Hematopoietic multipotent progenitor cell (in vitro differentiated cells): Measurements from ENCODE around the gene CDC42SE2. TPM values are rescaled to one million over a fixed set of nuclear protein-coding genes. Genes with fewer than 3 reads are reported as not detected.
"Not testable (repeated sequence)": the region's sequence is repeated elsewhere in the genome, so short reads cannot be mapped to it uniquely, and the experiment has no call there.

ENCODE experiments used
- DNase-seq, 3 donors: peaks; one replicate each; pipeline ENCODE4 v3.0.0-alpha.2; 2011 to 2015; ENCODE audit warnings: low read depth in 2 of 3, low spot score in 2 of 3
- total RNA-seq: library from RNA; depleted of rRNA; stranded (reverse); fragments of >200 nt; gene quantifications from one replicate; pipeline ENCODE4 v1.2.3, GENCODE V29; 2012

The CDC42SE2 gene
- total RNA-seq, 1 donor: 71.4 TPM

DNA sequence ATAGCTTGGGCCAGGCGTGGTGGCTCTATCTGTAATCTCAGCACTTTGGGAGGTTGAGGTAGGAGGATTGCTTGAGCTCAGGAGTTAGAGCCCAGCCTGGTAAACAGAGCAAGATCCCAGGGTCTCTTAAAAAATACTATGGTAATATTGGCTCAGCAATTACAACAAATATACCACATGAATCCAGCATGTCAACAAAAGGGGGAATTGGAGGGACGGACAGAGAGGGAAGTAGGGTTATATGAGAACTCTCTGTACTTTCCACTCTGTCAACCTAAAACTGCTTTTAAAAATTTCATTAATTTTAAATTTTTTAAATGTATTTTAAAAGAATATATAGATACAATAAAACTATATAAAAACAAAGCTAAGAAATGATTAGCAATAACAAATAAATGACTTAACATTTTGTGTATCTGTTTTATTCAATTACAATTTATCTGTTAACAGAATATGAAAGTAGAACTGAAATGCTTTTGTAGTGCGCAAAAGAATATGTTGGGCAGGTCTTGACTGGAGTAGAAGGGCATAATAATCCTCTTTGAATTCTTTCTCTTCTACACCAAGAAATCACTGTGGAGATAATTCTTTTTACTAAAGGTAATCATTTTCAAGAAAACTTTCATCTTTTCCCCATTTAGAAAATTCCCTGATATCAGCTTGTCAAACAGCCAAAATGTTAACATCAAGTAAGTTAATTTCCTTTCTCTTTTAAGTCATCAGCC lies 12.9 kb upstream of the CDC42SE2 start:
- DNase-seq: no peak

DNA sequence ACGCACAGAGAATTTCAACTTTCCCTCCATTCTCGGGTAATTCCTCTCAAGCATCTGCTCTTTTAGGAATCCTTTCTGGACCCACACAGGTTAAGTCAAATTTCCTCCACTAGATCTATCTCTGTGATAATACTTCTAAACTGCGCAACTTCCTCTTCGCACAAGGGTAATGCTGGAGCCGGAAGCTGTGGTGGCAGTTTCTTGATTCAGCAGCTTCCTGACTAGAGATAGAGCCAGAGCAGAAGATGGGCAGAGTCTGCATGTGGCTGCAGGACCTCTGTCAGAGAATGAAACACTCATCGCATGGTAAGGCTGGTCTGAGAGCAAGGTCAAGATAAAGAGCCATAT lies 11.1 kb upstream of the CDC42SE2 start:
- DNase-seq: peak; percentile 67 to 95 (median 90)

DNA sequence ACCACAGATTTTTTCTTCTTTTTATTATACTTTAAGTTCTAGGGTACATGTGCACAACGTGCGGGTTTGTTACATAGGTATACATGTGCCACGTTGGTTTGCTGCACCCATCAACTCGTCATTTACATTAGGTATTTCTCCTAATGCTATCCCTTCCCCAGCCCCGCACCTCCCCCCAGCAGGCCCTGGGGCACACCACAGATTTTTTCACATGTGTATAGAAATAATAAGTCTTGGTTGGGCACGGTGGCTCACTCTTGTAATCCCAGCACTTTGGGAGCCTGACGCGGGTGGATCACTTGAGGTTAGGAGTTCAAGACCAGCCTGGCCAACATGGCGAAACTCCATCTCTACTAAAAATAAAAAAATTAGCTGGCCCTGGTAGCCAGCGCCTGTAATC lies 9.8 kb upstream of the CDC42SE2 start:
- DNase-seq: not testable (repeated sequence)

DNA sequence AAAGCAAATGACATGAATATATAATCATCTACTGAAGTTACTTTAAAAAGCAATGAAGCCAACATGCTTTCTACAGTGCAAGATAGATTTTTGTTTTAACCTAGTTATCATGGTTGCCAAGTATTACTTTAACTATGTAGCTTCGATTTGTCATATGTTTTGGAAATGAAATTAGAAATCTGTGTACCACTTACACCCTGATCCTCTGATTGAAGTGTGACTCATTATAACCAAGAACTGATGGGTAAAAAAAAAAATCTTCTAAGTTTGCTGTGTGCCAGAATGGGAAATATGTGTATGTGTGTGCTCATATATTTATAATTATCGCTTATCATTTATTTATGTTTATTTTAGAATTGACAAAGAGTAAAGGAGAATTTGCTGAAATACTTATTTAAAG lies 9.1 kb upstream of the CDC42SE2 start:
- DNase-seq: no peak

DNA sequence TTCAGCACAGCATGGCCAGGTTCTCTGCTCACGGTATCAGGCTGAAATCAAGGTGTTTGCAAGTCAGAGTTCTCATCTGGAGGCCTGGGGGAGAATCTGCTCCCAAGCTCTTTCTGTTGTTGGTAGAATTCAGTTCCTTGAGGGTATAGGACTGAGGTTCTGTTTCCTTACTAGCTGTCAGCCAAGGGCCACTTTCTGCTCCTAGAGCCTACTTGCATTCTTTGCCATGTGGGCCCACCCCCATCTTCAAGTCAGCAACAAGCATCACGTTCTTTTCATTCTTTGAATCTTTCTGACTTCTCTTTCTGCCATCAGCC lies 7.4 kb upstream of the CDC42SE2 start:
- DNase-seq: no peak

DNA sequence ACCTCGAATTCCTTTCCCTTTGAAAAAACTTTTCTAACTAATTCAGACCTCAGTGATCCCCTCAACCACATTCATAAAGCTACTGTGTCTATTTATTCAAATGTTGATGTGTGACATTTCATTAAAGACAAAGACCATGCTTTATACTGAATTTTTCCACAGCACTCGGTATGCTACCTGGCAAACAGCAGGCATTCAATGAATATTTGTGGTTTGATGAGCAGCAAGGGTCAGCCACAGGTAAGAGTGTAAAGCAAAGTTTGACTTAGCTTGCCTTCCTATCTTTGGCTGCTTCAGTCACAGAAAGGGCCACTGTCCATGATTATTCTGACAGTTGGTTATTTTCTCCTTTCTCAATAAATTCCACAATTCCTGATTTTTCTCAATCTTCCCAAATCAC lies 5.1 kb upstream of the CDC42SE2 start:
- no peak for DNase-seq

DNA sequence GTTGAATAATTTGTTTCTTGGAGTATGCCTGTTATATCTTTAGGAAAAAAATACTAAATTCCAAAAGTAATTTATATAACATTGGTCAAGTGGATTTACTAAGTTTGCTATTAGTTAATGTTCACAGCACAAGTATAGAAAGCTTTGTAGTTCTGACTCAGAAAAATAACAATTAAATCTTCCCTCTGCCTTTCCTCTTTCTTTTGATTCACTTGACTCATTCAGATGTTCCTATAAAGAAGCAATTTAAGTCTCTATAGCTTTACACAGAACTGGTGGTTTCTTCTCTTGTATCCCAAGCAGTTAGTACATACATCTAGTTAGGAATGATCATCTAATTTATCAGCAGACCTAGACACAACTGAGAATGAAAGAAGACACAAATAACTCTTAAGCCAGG lies 4.5 kb upstream of the CDC42SE2 start:
- DNase-seq: no peak

DNA sequence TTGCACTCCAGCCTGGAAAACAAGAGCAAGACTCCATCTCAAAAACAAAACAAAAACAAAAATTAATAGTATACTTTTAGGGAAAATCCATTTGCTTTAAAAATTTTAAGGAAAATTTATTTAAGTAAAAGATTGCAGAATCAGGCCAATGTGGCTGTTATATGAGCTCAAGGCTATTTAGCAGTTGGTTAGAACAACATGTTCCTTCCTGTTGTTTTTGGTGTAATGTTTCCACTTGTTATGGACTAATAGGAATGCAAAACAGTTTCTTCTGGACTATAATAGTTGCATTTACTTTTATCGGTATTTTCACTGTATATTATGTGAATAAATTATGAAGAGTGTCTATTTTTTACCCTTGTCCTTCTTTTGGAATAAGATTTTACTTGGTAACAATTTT lies 3.0 kb upstream of the CDC42SE2 start:
- DNase-seq: no peak

DNA sequence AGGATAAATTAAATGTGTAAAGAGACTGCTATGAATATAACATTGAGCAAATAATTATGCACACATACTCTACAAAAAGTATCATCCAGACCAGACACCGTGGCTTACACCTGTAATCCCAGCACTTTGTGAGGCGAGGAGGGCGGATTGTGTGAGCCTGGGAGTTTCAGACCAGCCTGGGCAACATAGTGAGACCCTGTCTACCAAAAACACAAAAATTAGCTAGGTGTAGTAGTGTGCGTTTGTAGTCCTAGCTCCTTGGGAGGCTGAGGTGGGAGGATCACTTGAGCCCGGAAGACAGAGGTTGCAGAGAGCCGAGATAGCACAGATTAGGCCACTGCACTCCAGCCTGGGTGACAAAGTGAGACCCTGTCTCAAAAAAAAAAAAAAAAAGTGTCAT lies 2.4 kb upstream of the CDC42SE2 start:
- DNase-seq: no peak

DNA sequence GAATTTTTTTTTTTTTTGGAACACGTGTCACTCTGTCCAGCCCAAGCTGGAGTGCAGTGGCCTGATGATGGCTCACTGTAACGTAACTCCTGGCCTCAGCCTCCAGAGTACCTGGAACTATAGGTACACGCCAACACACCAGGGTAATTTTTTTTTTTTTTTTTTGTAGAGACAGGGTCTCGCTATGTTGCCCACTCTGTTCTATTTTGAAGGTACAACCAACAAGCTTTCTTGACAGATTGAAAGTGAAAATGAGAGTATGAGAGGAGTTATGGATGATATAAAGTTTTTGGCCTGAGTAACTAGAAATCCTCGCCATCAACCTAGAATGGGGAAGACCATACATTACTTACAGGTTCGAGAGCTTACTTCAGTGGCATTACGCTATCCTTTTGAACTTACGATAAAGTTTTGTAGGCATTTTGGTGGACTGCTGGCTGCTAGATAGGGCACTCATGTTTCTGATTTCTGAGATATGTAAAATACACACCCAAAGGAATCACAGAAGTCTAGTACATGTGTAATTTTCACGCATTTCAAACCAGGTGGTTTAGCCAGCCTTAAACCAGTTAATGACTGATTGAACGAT lies 806 bp upstream of the CDC42SE2 start:
- DNase-seq: peak in 1 of 3 donors; percentile 47

DNA sequence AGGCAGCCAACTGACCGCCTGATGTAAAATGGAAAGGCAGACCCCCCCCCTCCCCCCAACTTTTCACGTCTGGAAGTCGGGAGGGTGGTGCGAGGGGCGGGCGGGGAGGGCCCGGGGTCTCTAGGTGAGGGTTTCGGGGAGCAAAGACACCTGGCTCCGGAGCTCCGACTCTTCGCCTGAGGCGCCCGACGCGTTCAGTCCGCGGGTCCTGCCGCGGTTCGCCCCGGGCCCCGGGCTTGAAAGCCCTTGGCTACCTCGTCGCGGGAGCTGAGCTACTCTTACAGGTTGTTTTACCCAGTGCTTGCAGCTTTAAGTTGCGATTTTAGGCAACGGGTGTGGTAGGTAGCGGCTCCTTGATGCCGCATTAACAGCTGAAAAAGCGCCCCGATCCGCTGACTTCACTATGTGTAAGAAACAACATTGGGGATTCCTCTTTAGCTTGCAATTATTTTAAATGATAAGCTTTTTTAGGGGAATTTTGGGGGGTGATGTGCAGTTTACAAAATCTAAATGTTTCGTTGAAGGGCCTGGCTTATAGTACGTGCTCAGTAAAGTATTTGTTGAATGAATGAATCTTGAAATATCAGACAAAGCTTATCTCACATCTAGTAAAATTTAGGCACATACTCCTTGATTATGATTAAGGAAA lies 722 bp downstream of the CDC42SE2 start:
- DNase-seq: peak in 1 of 3 donors; percentile 28

DNA sequence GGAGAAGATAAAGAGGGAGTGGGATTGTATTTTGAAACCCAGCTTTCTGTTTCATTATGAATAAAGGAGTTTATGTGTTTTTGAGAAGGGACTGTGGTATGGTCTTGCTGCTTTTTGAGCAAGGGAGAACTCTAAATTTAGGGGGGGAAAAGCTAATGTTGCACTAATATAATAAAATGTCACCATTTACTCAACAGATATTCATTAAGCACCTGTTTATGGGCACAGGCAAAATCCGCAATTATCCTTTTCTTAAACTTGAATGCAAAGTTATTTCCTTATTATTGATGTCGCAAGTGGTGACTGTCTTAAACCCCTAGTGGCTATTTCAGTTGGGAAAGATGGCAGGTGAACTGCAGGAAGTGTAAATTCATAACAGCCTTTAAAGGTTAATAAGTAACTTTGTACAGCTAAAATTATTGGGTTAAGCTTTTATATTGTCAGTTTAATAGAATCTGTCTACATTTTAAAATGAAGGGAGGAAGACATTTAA lies 1.5 kb downstream of the CDC42SE2 start:
- peak in 2 of 3 donors; percentile 42 to 60 for DNase-seq

DNA sequence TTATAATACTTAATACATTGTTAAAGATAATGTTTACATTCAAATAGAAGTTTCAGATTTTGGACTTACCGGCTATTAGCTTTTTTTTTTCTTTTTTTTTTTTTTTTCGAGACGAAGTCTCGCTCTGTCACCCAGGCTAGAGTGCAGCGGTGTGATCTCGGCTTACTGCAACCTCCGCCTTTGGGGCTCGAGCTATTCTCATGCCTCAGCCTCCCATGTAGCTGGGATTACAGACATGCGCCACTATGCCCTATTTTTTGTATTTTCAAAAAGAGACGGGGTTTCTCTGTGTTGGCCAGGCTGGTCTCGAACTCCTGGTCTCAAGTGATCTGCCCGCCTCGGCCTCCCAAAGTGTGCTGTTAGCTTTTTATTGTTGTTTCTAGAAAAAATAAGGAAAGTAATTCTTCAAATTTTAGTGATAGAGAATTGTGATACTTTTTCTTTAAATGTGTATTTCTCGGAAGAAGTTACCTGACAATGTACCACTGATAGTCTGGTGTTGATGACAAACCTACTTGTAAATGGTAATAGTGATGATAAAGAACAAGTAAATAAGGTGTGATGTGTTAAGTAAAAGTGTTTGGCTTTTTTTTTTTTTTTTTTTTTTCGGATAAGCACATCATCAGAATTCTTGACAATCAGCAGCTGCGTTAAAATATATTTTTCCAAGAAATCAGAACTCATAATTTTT lies 2.7 kb downstream of the CDC42SE2 start:
- no peak for DNase-seq

DNA sequence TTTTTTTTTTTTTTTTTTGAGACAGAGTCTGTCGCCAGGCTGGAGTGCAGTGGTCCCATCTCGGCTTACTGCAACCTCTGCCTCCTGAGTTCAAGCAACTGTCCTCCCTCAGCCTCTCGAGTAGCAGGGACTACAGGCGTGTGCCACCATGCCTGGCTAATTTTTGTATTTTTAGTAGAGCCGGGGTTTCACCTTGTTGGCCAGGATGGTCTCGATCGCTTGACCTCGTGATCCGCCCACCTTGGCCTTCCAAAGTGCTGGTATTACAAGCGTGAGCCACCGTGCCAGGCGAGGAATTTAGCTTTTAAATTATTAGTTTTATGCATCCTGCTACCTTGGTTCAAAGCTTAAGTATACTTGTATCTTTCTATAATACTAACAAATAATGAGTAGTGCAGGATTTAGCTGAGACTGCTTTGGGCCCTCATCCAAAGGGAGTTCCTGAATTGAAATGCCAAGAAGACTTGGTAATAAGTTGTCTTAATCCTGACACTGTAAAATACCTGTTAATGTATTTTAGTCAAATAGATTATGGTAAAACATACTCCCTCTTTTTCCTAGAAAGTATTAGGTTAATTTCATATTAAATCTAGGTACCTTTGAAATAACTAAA lies 5.0 kb downstream of the CDC42SE2 start:
- no peak for DNase-seq

DNA sequence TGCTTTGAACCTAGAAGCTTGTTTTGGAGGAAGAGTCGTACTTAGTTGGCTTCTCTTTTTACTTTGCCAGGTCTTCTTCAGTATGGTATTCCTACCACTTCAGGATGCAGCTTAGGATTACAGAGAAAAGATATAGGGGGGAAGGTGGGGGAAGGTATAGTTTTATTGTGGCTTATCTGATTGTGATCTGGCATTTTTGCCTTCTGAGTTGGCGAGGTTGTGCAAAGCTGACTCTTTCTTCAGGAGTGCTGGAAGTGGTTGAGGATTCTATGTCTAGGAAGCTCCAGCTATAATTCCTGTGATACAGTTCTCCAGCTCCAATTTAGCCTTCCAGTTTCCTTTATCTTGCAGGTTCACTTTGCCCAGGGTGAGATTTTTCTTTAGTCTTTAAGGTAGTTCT lies 7.0 kb downstream of the CDC42SE2 start:
- DNase-seq: no peak

DNA sequence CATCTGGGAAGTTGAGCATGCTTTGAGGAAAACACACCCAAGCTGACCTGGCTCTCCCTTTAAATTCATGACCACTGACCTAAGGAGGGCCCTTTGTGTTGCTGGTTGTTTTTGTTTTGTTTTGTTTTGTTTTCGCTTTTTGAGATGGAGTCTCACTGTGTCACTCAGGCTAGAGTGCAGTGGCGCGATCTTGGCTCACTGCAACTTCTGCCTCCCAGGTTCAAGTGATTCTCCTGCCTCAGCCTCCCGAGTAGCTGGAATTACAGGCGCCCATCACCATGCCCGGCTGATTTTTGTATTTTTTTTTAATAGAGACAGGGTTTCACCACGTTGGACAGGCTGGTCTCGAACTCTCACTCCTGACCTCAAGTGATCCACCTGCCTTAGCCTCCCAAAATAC lies 8.0 kb downstream of the CDC42SE2 start:
- DNase-seq: not testable (repeated sequence)

DNA sequence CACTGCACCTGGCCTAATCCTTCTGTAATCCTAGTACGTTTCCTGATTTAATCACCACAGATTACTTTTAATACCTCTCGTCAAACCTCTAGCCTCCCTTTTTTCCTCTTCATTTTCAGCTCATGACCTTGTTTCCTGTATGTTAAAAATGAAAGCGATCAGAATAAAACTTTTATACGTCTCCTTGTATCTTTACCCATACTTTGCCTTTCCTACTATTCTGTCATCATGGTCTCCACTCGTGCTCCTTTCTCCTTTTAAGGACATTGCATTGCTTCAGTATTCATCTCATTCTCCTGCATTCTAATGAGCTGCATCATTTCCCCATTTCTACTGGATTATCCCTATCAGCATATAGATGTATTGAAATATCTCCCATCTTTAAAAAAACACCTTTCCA lies 8.5 kb downstream of the CDC42SE2 start:
- DNase-seq: no peak

DNA sequence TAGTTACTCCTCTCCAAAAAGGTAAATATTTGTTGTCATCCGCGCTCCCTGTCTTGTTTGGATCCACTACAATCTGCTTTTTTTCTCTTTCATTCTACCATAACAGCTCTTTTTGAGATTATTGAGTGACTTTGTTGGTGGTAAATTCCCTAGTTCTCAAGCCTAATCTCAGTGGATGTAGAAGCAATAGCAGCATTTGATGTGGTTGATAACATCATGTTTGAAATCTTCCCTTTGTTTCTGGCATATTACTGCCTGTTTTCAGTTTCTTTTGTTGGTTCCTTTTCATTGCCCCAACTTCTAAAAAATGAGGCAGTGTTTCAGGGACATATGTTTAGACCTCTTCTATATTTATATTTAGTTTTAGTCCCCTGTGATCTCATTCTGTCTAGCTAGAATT lies 8.9 kb downstream of the CDC42SE2 start:
- no peak for DNase-seq

DNA sequence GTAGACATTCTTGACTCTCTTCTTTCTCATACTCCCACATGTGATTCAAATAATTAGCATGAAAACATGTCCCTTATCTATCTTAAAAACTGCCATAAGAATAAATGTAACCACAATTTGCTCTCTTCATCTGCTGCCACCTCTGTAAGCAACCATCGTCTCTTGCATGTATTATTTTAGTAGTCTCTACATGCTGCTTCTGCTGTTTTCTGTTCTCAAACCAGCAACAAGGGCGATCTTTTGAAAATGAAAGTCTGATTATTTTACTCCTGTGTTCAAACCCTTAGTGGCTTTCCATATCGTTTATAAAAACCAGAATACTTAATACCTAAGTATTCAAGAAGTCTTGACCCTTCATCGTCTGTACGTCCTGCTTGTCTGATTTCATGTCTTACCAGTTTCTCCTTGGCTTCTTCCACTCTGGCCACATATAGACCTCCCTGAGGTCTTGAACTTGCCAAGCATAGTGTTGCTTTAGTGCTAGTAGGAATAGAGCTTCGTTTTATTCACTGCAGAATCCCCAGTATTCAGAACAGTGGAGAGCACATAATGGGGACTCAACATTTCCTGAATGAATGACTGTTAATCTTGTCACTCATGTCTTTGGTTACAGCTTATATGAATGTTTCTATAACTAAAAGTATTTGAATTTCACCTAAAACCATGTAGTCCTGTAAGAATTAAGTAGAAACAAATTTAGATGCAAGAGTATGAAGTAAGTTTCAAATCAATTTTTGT lies 10.6 kb downstream of the CDC42SE2 start:
- DNase-seq: no peak

DNA sequence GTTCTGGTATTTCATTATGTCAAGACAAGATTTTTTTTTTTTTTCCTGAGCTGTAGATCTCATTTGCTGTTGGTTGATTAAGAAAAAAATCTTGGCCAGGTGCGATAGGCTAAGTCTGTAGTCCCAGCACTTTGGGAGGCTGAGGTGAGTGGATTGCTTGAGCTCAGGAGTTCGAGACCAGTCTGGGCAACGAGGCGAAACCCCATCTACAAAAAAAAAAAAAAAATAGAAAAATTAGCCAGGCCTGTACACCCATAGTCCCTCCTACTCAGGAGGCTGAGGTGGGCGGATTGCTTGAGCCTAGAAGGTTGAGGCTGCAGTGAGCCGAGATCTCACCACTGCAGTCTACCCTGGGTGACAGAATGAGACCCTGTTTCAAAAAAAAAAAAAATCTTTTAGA lies 12.2 kb downstream of the CDC42SE2 start:
- DNase-seq: no peak

DNA sequence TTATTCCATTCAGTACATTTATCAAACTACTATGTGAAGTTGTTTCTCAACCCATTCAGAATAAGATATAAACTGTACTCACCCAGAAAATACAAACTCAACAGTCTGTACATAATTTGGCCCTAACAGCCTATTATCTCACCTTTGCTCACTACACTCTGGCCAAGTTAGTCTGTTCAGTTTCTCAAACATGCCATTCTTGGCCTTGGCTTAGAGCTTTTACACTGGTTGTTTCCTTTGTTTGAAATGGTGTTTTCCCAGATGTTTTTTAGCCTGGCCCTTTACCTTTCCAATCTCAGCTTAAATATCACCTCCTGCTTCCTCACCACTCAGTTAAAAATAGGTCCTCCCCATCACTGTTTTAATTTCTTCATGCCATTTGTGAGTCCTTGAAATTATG lies 13.6 kb downstream of the CDC42SE2 start:
- DNase-seq: no peak
